ENCODE data around the gene KRT37.
"Not testable (repeated sequence)": the region's sequence is repeated elsewhere in the genome, so short reads cannot be mapped to it uniquely, and the experiment has no call there.

KRT37 gene

DNA sequence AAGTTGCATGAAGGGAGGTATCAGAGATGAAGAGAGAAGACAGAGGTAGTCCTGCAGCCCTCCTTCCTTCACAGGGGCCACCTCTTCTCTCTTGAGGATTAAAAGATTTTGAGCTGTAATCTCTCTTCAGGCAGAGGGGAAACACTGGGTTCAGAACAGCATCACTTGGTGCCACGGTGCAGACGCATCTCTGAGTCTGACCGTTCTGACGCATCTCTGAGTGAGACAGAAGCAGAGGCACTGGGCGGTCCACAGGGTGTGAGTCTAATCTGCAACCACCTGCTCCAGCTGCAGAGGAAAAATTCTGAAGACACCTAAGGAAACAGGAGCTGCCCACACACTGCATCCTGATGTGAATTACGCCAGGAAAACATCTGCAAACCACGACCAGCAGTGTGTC lies 5.3 kb upstream of the KRT37 start:
- TF ChIP-seq ZNF8 (CRISPR knock-in tag; IDR thresholded peaks at IDR 0.05) (no peak), ZNF70 (CRISPR knock-in tag; IDR thresholded peaks at IDR 0.05) (no peak), ZFP30 (CRISPR knock-in tag; IDR thresholded peaks at IDR 0.05) (no peak), ARNTL (CRISPR knock-in tag; IDR thresholded peaks at IDR 0.05; ENCODE audit: borderline replicate concordance, low read depth) (no peak), ZNF565 (CRISPR knock-in tag; conservative IDR thresholded peaks at IDR 0.05; ENCODE audit: low read depth) (no peak), GLIS3 (CRISPR knock-in tag; IDR thresholded peaks at IDR 0.05) (no peak)
- TF ChIP-seq, protein P1, sequence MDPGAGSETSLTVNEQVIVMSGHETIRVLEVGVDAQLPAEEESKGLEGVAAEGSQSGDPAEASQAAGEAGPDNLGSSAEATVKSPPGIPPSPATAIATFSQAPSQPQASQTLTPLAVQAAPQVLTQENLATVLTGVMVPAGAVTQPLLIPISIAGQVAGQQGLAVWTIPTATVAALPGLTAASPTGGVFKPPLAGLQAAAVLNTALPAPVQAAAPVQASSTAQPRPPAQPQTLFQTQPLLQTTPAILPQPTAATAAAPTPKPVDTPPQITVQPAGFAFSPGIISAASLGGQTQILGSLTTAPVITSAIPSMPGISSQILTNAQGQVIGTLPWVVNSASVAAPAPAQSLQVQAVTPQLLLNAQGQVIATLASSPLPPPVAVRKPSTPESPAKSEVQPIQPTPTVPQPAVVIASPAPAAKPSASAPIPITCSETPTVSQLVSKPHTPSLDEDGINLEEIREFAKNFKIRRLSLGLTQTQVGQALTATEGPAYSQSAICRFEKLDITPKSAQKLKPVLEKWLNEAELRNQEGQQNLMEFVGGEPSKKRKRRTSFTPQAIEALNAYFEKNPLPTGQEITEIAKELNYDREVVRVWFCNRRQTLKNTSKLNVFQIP (CRISPR knock-in tag; IDR thresholded peaks at IDR 0.05; ENCODE audit: borderline replicate concordance, low read depth), result no peak
- TF ChIP-seq, protein P2, sequence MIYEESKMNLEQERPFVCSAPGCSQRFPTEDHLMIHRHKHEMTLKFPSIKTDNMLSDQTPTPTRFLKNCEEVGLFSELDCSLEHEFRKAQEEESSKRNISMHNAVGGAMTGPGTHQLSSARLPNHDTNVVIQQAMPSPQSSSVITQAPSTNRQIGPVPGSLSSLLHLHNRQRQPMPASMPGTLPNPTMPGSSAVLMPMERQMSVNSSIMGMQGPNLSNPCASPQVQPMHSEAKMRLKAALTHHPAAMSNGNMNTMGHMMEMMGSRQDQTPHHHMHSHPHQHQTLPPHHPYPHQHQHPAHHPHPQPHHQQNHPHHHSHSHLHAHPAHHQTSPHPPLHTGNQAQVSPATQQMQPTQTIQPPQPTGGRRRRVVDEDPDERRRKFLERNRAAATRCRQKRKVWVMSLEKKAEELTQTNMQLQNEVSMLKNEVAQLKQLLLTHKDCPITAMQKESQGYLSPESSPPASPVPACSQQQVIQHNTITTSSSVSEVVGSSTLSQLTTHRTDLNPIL (CRISPR knock-in tag; IDR thresholded peaks at IDR 0.05; ENCODE audit: low read depth), result no peak
- TF ChIP-seq, protein P3, sequence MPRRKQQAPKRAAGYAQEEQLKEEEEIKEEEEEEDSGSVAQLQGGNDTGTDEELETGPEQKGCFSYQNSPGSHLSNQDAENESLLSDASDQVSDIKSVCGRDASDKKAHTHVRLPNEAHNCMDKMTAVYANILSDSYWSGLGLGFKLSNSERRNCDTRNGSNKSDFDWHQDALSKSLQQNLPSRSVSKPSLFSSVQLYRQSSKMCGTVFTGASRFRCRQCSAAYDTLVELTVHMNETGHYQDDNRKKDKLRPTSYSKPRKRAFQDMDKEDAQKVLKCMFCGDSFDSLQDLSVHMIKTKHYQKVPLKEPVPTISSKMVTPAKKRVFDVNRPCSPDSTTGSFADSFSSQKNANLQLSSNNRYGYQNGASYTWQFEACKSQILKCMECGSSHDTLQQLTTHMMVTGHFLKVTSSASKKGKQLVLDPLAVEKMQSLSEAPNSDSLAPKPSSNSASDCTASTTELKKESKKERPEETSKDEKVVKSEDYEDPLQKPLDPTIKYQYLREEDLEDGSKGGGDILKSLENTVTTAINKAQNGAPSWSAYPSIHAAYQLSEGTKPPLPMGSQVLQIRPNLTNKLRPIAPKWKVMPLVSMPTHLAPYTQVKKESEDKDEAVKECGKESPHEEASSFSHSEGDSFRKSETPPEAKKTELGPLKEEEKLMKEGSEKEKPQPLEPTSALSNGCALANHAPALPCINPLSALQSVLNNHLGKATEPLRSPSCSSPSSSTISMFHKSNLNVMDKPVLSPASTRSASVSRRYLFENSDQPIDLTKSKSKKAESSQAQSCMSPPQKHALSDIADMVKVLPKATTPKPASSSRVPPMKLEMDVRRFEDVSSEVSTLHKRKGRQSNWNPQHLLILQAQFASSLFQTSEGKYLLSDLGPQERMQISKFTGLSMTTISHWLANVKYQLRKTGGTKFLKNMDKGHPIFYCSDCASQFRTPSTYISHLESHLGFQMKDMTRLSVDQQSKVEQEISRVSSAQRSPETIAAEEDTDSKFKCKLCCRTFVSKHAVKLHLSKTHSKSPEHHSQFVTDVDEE (CRISPR knock-in tag; IDR thresholded peaks at IDR 0.05), result no peak
- no peak for ATAC-seq

DNA sequence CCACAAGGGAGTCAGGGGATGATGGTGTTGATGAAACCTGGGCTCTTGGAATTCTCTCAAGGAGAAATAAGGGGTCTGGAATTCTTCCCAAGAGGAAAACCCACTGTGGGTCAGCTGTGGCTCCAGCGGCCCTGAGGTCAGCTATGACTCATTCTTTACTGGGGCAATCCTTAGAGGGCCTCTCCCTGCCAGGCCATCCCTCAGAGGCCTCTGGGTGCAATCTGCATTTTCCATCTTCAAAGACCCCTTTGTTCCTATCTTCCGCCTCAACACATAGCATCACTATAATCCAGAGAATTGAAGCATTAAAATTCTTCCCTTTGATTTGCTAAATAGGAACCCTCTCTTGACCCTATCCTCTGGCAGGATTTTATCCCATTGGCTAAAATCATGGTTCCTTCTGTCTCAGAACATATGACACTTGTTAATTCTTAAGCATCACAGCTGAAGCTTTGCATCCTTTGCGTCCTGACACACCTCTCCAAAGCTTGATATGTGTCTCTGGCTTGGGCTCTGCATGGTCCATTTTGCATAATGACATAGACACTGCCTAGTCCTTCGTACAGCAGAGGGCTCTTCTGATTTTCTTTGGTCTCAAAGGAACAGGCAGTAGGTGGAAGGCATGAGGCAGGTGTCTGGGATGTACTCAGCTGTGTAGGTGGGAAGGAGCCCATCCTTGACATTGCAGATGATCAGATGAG lies 4.4 kb upstream of the KRT37 start:
- ATAC-seq, result no peak
- TF ChIP-seq ZNF8 (CRISPR knock-in tag; IDR thresholded peaks at IDR 0.05), result no peak
- TF ChIP-seq, protein P2 (CRISPR knock-in tag; IDR thresholded peaks at IDR 0.05; ENCODE audit: low read depth), result no peak
- TF ChIP-seq, protein P3 (CRISPR knock-in tag; IDR thresholded peaks at IDR 0.05), result no peak
- TF ChIP-seq PPARA (CRISPR knock-in tag; IDR thresholded peaks at IDR 0.05; ENCODE audit: borderline replicate concordance), result no peak
- TF ChIP-seq ARNTL (CRISPR knock-in tag; IDR thresholded peaks at IDR 0.05; ENCODE audit: borderline replicate concordance, low read depth), result no peak
- no peak for TF ChIP-seq OSR1 (CRISPR knock-in tag; IDR thresholded peaks at IDR 0.05)
- TF ChIP-seq BACH2 (CRISPR knock-in tag; IDR thresholded peaks at IDR 0.05; ENCODE audit: borderline replicate concordance), result no peak
- TF ChIP-seq ZC3H10 (CRISPR knock-in tag; IDR thresholded peaks at IDR 0.05), result no peak
- no peak for TF ChIP-seq ZNF70 (CRISPR knock-in tag; IDR thresholded peaks at IDR 0.05)

DNA sequence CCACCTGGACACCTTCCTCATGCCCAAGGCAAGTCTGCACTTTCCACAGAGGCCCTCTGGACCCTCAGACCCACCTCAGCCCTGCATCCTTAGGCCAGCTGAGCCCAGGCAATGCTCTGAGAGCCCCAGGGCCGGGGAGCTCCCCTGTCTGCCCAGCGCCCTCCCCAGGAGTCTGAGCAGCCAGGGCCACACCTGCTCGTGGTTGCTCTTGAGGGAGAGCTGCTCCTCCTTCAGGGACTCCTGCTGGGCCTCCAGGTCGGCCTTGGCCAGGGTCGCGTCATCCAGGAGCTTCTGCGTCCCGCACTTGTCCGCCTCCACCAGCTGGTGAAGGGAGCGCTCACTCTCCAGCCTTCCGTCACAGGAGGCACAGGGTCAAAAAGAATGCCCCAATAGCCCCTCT lies 1.8 kb downstream of the KRT37 start:
- ATAC-seq, result not testable (repeated sequence)

DNA sequence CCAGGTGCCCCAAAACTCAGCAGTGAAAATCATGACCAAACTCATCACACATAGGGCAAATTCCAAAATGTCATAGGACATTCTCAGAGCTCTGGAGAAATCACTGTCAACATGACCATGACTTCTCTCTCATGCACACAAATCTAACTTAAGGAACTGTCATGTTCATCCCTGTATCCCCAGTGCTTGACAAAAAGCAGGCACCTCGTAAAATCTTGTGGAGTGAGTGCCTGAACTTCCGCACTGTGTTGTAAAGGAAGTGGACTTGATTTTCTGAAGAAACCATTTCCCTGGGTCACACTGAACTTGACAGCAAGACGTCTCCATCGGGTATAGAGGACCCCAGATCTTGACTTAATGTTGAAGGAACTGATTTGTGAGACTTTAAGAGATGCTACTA lies 2.8 kb downstream of the KRT37 start:
- no peak for ATAC-seq
- TF ChIP-seq ZNF8 (CRISPR knock-in tag; IDR thresholded peaks at IDR 0.05) (no peak), ISL1 (CRISPR knock-in tag; IDR thresholded peaks at IDR 0.05) (no peak), ZNF565 (CRISPR knock-in tag; conservative IDR thresholded peaks at IDR 0.05; ENCODE audit: low read depth) (no peak), CSDC2 (CRISPR knock-in tag; IDR thresholded peaks at IDR 0.05) (no peak), ZFP3 (CRISPR knock-in tag; IDR thresholded peaks at IDR 0.05) (no peak), SNAI2 (CRISPR knock-in tag; IDR thresholded peaks at IDR 0.05) (no peak), ARNTL (CRISPR knock-in tag; IDR thresholded peaks at IDR 0.05; ENCODE audit: borderline replicate concordance, low read depth) (no peak), ZFP30 (CRISPR knock-in tag; IDR thresholded peaks at IDR 0.05) (no peak), PPARA (CRISPR knock-in tag; IDR thresholded peaks at IDR 0.05; ENCODE audit: borderline replicate concordance) (no peak), ESRRG (CRISPR knock-in tag; IDR thresholded peaks at IDR 0.05) (no peak)
- TF ChIP-seq, protein P2 (CRISPR knock-in tag; IDR thresholded peaks at IDR 0.05; ENCODE audit: low read depth), result no peak
